Tibial nerve (tissue), 4 donors: ENCODE data around the gene SPATA13.

ENCODE experiments used
- CTCF ChIP-seq, 5 experiments: fragments of 200-600 bp in 3 of 5; fragments of 450-650 bp in 2 of 5; sonication (generic) in 3 of 5; IDR thresholded peaks; one replicate each; pipeline ENCODE4 v1.5.1; 2016 to 2019; ENCODE audit warnings: antibody characterized with exemption in 5 of 5, mild to moderate bottlenecking in 3 of 5, moderate library complexity in 2 of 5
- EP300 ChIP-seq, 2 donors: sonication (generic); formaldehyde crosslinking; IDR thresholded peaks; one replicate each; pipeline ENCODE4 v1.6.1; 2017; ENCODE audit warnings: antibody characterized with exemption in 2 of 2, mild to moderate bottlenecking in 1 of 2
- POLR2A ChIP-seq, 2 donors: fragments of 450-650 bp; IDR thresholded peaks; one replicate each; pipeline ENCODE4 v1.6.1; 2017; ENCODE audit warnings: antibody characterized with exemption in 2 of 2, mild to moderate bottlenecking in 2 of 2, moderate library complexity in 2 of 2

GRCh38 chr13:24228852-24229458 lies 68.4 kb downstream of the SPATA13 start:
- TF ChIP-seq CTCF (IDR thresholded peaks at IDR 0.05) (peak; percentile 68 to 81 (median 75)), POLR2A (IDR thresholded peaks at IDR 0.05) (no peak), EP300 (IDR thresholded peaks at IDR 0.05) (no peak)
